NCI-H2227 (cell line): ENCODE data around the gene NOTCH2.
"Not testable (repeated sequence)": the region's sequence is repeated elsewhere in the genome, so short reads cannot be mapped to it uniquely, and the experiment has no call there.

Experiments used
- DNase-seq: peaks from one replicate; lab custom pipeline; 2025; ENCODE audit not compliant: unreplicated experiment; lab: John Stamatoyannopoulos, UW

NOTCH2 gene

GRCh38 chr1:120069920-120070214 is 405 bp upstream of the NOTCH2 start:
- DNase-seq, result not testable (repeated sequence)

- DNase-seq, result not testable (repeated sequence)
These were observed 787 bp downstream of the NOTCH2 start for GRCh38 chr1:120068683-120069066.

GRCh38 chr1:120048208-120048607 is 21.3 kb downstream of the NOTCH2 start:
- DNase-seq, result not testable (repeated sequence)

- not testable (repeated sequence) for DNase-seq
These were observed 27.7 kb downstream of the NOTCH2 start for GRCh38 chr1:120041771-120042170.

GRCh38 chr1:120032253-120032652 is 37.2 kb downstream of the NOTCH2 start:
- not testable (repeated sequence) for DNase-seq

- not testable (repeated sequence) for DNase-seq
These were observed 45.7 kb downstream of the NOTCH2 start for GRCh38 chr1:120023791-120024190.

- DNase-seq, result not testable (repeated sequence)
These were observed 54.5 kb downstream of the NOTCH2 start for GRCh38 chr1:120014978-120015377.

GRCh38 chr1:120008320-120008719 is 61.1 kb downstream of the NOTCH2 start:
- DNase-seq, result not testable (repeated sequence)

- DNase-seq, result not testable (repeated sequence)
These were observed 61.6 kb downstream of the NOTCH2 start for GRCh38 chr1:120007850-120008249.

GRCh38 chr1:120001035-120001434 is 68.4 kb downstream of the NOTCH2 start:
- not testable (repeated sequence) for DNase-seq

- not testable (repeated sequence) for DNase-seq
These were observed 72.6 kb downstream of the NOTCH2 start for GRCh38 chr1:119996731-119997312.

- DNase-seq, result not testable (repeated sequence)
These were observed 73.5 kb downstream of the NOTCH2 start for GRCh38 chr1:119995975-119996374.

GRCh38 chr1:119988306-119989062 is 81.0 kb downstream of the NOTCH2 start:
- DNase-seq, result no peak

GRCh38 chr1:119987686-119988085 is 81.8 kb downstream of the NOTCH2 start:
- no peak for DNase-seq

- DNase-seq, result no peak
These were observed 82.3 kb downstream of the NOTCH2 start for GRCh38 chr1:119987112-119987511.

GRCh38 chr1:119986007-119986497 is 83.4 kb downstream of the NOTCH2 start:
- DNase-seq, result no peak

GRCh38 chr1:119984771-119985170 is 84.7 kb downstream of the NOTCH2 start:
- no peak for DNase-seq

- DNase-seq, result no peak
These were observed 87.3 kb downstream of the NOTCH2 start for GRCh38 chr1:119981986-119982815.

- no peak for DNase-seq
These were observed 88.0 kb downstream of the NOTCH2 start for GRCh38 chr1:119981496-119981895.

GRCh38 chr1:119978018-119978505 is 91.4 kb downstream of the NOTCH2 start:
- DNase-seq, result no peak

GRCh38 chr1:119977113-119977736 is 92.2 kb downstream of the NOTCH2 start:
- not testable (repeated sequence) for DNase-seq
